Lung (tissue), 12 donors: Measurements from ENCODE around the gene ATG7. TPM values are rescaled to one million over a fixed set of nuclear protein-coding genes. Genes with fewer than 3 reads are reported as not detected.

Experiments
- ATAC-seq: fragments of 200-7000 bp; cut with Tn5 transposase; one replicate; pipeline ENCODE4 v1.9.1; 2020; ENCODE audit warnings: moderate number of reproducible peaks; ENCODE audit not compliant: insufficient read depth, low FRiP score
- DNase-seq, 3 donors: peaks; one replicate each; pipeline ENCODE4 v3.0.0-alpha.2; 2013 to 2017
- H3K27ac ChIP-seq, 2 donors: one replicate each; pipeline ENCODE4 v1.5.1; 2013; ENCODE audit warnings: mild to moderate bottlenecking in 2 of 2, moderate library complexity in 2 of 2, control low read depth in 1 of 2, inconsistent platforms in 1 of 2, low read depth in 1 of 2, low read length in 1 of 2
- H3K27me3 ChIP-seq, 3 donors: one replicate each; pipeline ENCODE4 v1.5.1; 2013; ENCODE audit warnings: low read length in 2 of 3; ENCODE audit not compliant: control insufficient read depth in 3 of 3, insufficient read depth in 3 of 3
- H3K36me3 ChIP-seq, 4 donors: one replicate each; pipeline ENCODE4 v1.5.1; 2013; ENCODE audit warnings: low read length in 4 of 4, mild to moderate bottlenecking in 1 of 4, moderate library complexity in 1 of 4; ENCODE audit not compliant: control insufficient read depth in 4 of 4, insufficient read depth in 4 of 4
- H3K4me1 ChIP-seq, 5 donors: one replicate each; pipeline ENCODE4 v1.5.1; 2013; ENCODE audit warnings: low read length in 5 of 5, mild to moderate bottlenecking in 2 of 5, moderate library complexity in 1 of 5; ENCODE audit not compliant: control insufficient read depth in 5 of 5, insufficient read depth in 5 of 5
- H3K4me3 ChIP-seq: one replicate; pipeline ENCODE4 v1.5.1; 2013; ENCODE audit warnings: mild to moderate bottlenecking, control low read depth, moderate library complexity
- H3K9ac ChIP-seq, 2 donors: one replicate each; pipeline ENCODE4 v1.5.1; 2013; ENCODE audit warnings: low read length in 2 of 2, control low read depth in 1 of 2; ENCODE audit not compliant: insufficient read depth in 1 of 2
- H3K9me3 ChIP-seq, 4 donors: one replicate each; pipeline ENCODE4 v1.5.1; 2013; ENCODE audit warnings: low read length in 3 of 4, mild to moderate bottlenecking in 1 of 4, moderate library complexity in 1 of 4; ENCODE audit not compliant: control insufficient read depth in 4 of 4, insufficient read depth in 3 of 4
- CTCF ChIP-seq: IDR thresholded peaks from 2 replicates; pipeline ENCODE4 v1.5.1; 2012; ENCODE audit warnings: mild to moderate bottlenecking; ENCODE audit errors: control extremely low read depth, extremely low read depth
- WGBS, 2 donors: extraction: QIAGEN DNeasy Blood & Tissue Kit; methylation state at CpG; one replicate each; pipeline ENCODE4 v1.1.7; 2013; 5-methylcytosine and 5-hydroxymethylcytosine counted together
- polyA plus RNA-seq, 2 donors: library from polyadenylated mRNA; stranded (reverse); fragments of 200-250 nt; gene quantifications; one replicate each; pipeline ENCODE4 v1.2.1, GENCODE V29; 2013
- total RNA-seq, 2 donors: library from RNA; depleted of rRNA in 1 of 2; stranded (reverse); fragments of >200 nt in 1 of 2; gene quantifications; one replicate each; pipeline ENCODE4 v1.2.1, GENCODE V29; 2014 to 2021
- donor health status: control.
- donor health status: control.
- donor health status: Bipolar disorder and iron deficiency.
- donor health status: healthy.
- donor health status: DM: yes; HTN: yes; CAD: no.

Gene ATG7
- total and polyA plus RNA-seq, 4 donors, result 11.2 to 72.0 (median 53.3) TPM

GRCh38 chr3:11235385-11235784 lies 36.8 kb upstream of the ATG7 start:
- H3K4me1 ChIP-seq, result peaks cover 0 to 5% (median 0%) of the 10 kb centered on the region in 5 donors
- 80 to 81% methylated on average over 8 of the region's 8 CpGs for WGBS, 2 donors
- H3K27me3 ChIP-seq, result no peaks in the 10 kb centered on the region
- TF ChIP-seq CTCF, result no peak
- H3K4me3 ChIP-seq, result no peak overlapping the region
- peaks cover 0 to 2% (median 0%) of the 10 kb centered on the region in 4 donors for H3K36me3 ChIP-seq
- no peak overlapping the region for H3K27ac ChIP-seq
- peaks cover 0 to 3% (median 0%) of the 10 kb centered on the region in 4 donors for H3K9me3 ChIP-seq
- H3K9ac ChIP-seq, result no peak overlapping the region
- ATAC-seq (no peak), DNase-seq (no peak)

- ATAC-seq, result peak; percentile 58
- WGBS, 2 donors, result 37 to 40% methylated on average over 8 of the region's 8 CpGs
- Histone ChIP-seq H3K9me3 (peaks cover 0 to 3% (median 0%) of the 10 kb centered on the region in 4 donors), H3K36me3 (peaks cover 0 to 2% (median 0%) of the 10 kb centered on the region in 4 donors), H3K4me1 (peaks cover 0 to 5% (median 0%) of the 10 kb centered on the region in 5 donors), H3K9ac (no peak overlapping the region), H3K27me3 (no peaks in the 10 kb centered on the region), H3K4me3 (no peak overlapping the region), H3K27ac (no peak overlapping the region)
- peak; percentile 37 for TF ChIP-seq CTCF
- peak; percentile 13 to 46 (median 39) for DNase-seq
Observed at GRCh38 chr3:11236588-11237461, 35.4 kb upstream of the ATG7 start.

- H3K9ac ChIP-seq, result no peak overlapping the region
- ATAC-seq (no peak), DNase-seq (no peak)
- H3K36me3 ChIP-seq, result peaks cover 0 to 2% (median 0%) of the 10 kb centered on the region in 4 donors
- peaks cover 0 to 5% (median 0%) of the 10 kb centered on the region in 5 donors for H3K4me1 ChIP-seq
- no peak overlapping the region for H3K27ac ChIP-seq
- no peaks in the 10 kb centered on the region for H3K27me3 ChIP-seq
- WGBS, 2 donors, result 77 to 84% methylated on average over 3 of the region's 3 CpGs
- peaks cover 0 to 3% (median 0%) of the 10 kb centered on the region in 4 donors for H3K9me3 ChIP-seq
- TF ChIP-seq CTCF, result no peak
- H3K4me3 ChIP-seq, result no peak overlapping the region
Observed at GRCh38 chr3:11238060-11238459, 34.1 kb upstream of the ATG7 start.
